CD14-positive monocyte (primary cell): ENCODE measurements around the gene PUM1. TPM values are rescaled to one million over a fixed set of nuclear protein-coding genes. Genes with fewer than 3 reads are reported as not detected.

Experiments used
- DNase-seq, 3 donors: peaks; one replicate each; pipeline ENCODE4 v3.0.0-alpha.2; 2011 to 2022
- H2AFZ ChIP-seq: 2 replicates; pipeline ENCODE4 v1.6.0; 2012; ENCODE audit warnings: mild to moderate bottlenecking, low read depth, low read length, inconsistent platforms; ENCODE audit not compliant: insufficient read depth, poor library complexity, severe bottlenecking
- H3K27ac ChIP-seq, 2 donors: 1 replicate in 1 of 2; 2 replicates in 1 of 2; pipeline ENCODE4 v1.5.1; 2012 to 2013; ENCODE audit warnings: low read length in 2 of 2, control low read depth in 1 of 2, inconsistent platforms in 1 of 2, low read depth in 1 of 2, mild to moderate bottlenecking in 1 of 2
- H3K27me3 ChIP-seq, 2 donors: one replicate each; pipeline versions ENCODE4 v1.6.0 to v1.6.1; 2011 to 2013; ENCODE audit warnings: low read length in 2 of 2; ENCODE audit not compliant: control insufficient read depth in 2 of 2, insufficient read depth in 2 of 2
- H3K36me3 ChIP-seq, 2 donors: replicated peaks in 1 of 2; 1 replicate in 1 of 2; 2 replicates in 1 of 2; pipeline versions ENCODE4 v1.5.1 to v1.6.1; 2012 to 2013; ENCODE audit warnings: low read length in 2 of 2, control low read depth in 1 of 2, inconsistent platforms in 1 of 2, mild to moderate bottlenecking in 1 of 2; ENCODE audit not compliant: insufficient read depth in 2 of 2, control insufficient read depth in 1 of 2
- H3K4me1 ChIP-seq, 2 donors: 1 replicate in 1 of 2; 2 replicates in 1 of 2; pipeline versions ENCODE4 v1.5.1 to v1.6.1; 2012 to 2013; ENCODE audit warnings: low read length in 2 of 2, control low read depth in 1 of 2, inconsistent platforms in 1 of 2, mild to moderate bottlenecking in 1 of 2, moderate library complexity in 1 of 2; ENCODE audit not compliant: insufficient read depth in 2 of 2, control insufficient read depth in 1 of 2
- H3K4me2 ChIP-seq: replicated peaks from 2 replicates; pipeline ENCODE3; 2012; ENCODE audit warnings: low read length, moderate library complexity, mild to moderate bottlenecking; ENCODE audit not compliant: poor library complexity, severe bottlenecking; ENCODE audit errors: extremely low read depth
- H3K4me3 ChIP-seq, 3 experiments: fragments of 200-600 bp in 1 of 3; sonication (generic) in 1 of 3; replicated peaks in 1 of 3; 1 replicate in 2 of 3; 2 replicates in 1 of 3; pipeline ENCODE4 v1.5.1; 2011 to 2013; ENCODE audit warnings: low read length in 3 of 3, mild to moderate bottlenecking in 3 of 3, control low read depth in 2 of 3, low read depth in 2 of 3, inconsistent platforms in 1 of 3, moderate library complexity in 1 of 3
- H3K79me2 ChIP-seq: 2 replicates; pipeline ENCODE4 v1.6.0; 2012; ENCODE audit warnings: mild to moderate bottlenecking, control low read depth, inconsistent platforms, low read length, moderate library complexity; ENCODE audit not compliant: insufficient read depth
- H3K9ac ChIP-seq: 2 replicates; pipeline ENCODE4 v1.6.0; 2017; ENCODE audit warnings: low read length, mild to moderate bottlenecking; ENCODE audit not compliant: insufficient read depth, poor library complexity, severe bottlenecking
- H3K9me3 ChIP-seq, 2 donors: replicated peaks in 1 of 2; 1 replicate in 1 of 2; 2 replicates in 1 of 2; pipeline versions ENCODE4 v1.5.1 to v1.6.1; 2012 to 2013; ENCODE audit warnings: low read length in 2 of 2, control low read depth in 1 of 2; ENCODE audit not compliant: control insufficient read depth in 1 of 2, insufficient read depth in 1 of 2
- H4K20me1 ChIP-seq: 2 replicates; pipeline ENCODE4 v1.6.0; 2012; ENCODE audit warnings: mild to moderate bottlenecking, low read length, control low read depth, moderate library complexity; ENCODE audit not compliant: insufficient read depth
- H3K27ac Mint-ChIP-seq, 7 donors: one replicate each; pipeline ENCODE4 v1.8.0; 2020; ENCODE audit warnings: mild to moderate bottlenecking in 7 of 7, mixed read lengths in 7 of 7, moderate library complexity in 6 of 7, inconsistent platforms in 2 of 7
- H3K27me3 Mint-ChIP-seq, 3 donors: one replicate each; pipeline ENCODE4 v1.8.0; 2021 to 2022; ENCODE audit warnings: low read depth in 3 of 3, mild to moderate bottlenecking in 3 of 3, mixed read lengths in 3 of 3, moderate library complexity in 3 of 3, inconsistent platforms in 1 of 3
- H3K36me3 Mint-ChIP-seq, 2 donors: one replicate each; pipeline ENCODE4 v1.8.0; 2020; ENCODE audit warnings: mixed read lengths in 2 of 2, inconsistent platforms in 1 of 2, mild to moderate bottlenecking in 1 of 2
- H3K4me1 Mint-ChIP-seq: one replicate; pipeline ENCODE4 v1.8.0; 2020; ENCODE audit warnings: mild to moderate bottlenecking, mixed read lengths
- H3K4me3 Mint-ChIP-seq, 2 donors: one replicate each; pipeline ENCODE4 v1.8.0; 2020; ENCODE audit warnings: mild to moderate bottlenecking in 2 of 2, mixed read lengths in 2 of 2, moderate library complexity in 1 of 2
- H3K9me3 Mint-ChIP-seq, 7 donors: one replicate each; pipeline ENCODE4 v1.8.0; 2020 to 2022; ENCODE audit warnings: mixed read lengths in 7 of 7, mild to moderate bottlenecking in 6 of 7, moderate library complexity in 6 of 7, inconsistent platforms in 2 of 7
- CTCF ChIP-seq: fragments of 200-600 bp; IDR thresholded peaks from one replicate; pipeline ENCODE4 v1.8.0; 2022; ENCODE audit warnings: antibody characterized with exemption, mild to moderate bottlenecking
- WGBS: methylation state at CpG from one replicate; pipeline ENCODE4 v1.1.5; 2013; ENCODE audit warnings: missing lambda C conversion rate; ENCODE audit not compliant: insufficient coverage; 5-methylcytosine and 5-hydroxymethylcytosine counted together
- intact Hi-C, 2 donors: fragments of 100-400 bp; cut with micrococcal nuclease; formaldehyde crosslinking; loops; one replicate each; pipeline versions ENCODE4 v1.15.0 to v1.15.1; 2023
- polyA plus RNA-seq, 3 donors: library from polyadenylated mRNA; depleted of rRNA in 1 of 3; unstranded in 2 of 3; stranded (reverse) in 1 of 3; fragments of 300-500 nt in 2 of 3; fragments of >200 nt in 1 of 3; fragmentation: Illumina TruSeq in 2 of 3; gene quantifications; 1 replicate in 2 of 3; 2 replicates in 1 of 3; pipeline ENCODE4 v1.2.3, GENCODE V29; 2012 to 2021

PUM1 gene
- polyA plus RNA-seq, 3 donors: 55.0 to 86.1 (median 62.4) TPM

- H3K36me3 Mint-ChIP-seq: peaks cover 3 to 8% of the 10 kb centered on the region in 2 donors
- TF ChIP-seq CTCF: no peak
- H3K27me3 Mint-ChIP-seq: peaks cover 2 to 3% (median 3%) of the 10 kb centered on the region in 3 donors
- Histone ChIP-seq H3K27me3 (no peaks in the 10 kb centered on the region), H3K27ac (no peak overlapping the region), H3K4me1 (peaks cover 65% of the 10 kb centered on the region in 2 donors), H3K4me3 (no peak overlapping the region), H3K9ac (no peak overlapping the region), H4K20me1 (no peaks in the 10 kb centered on the region), H3K9me3 (no peaks in the 10 kb centered on the region), H3K79me2 (no peaks in the 10 kb centered on the region), H3K4me2 (no peak overlapping the region), H3K36me3 (no peaks in the 10 kb centered on the region), H2AFZ (no peak overlapping the region)
- WGBS: 98% methylated on average over 8 of the region's 13 CpGs
- no peak for DNase-seq
- H3K4me3 Mint-ChIP-seq: no peak overlapping the region
- no peak overlapping the region for H3K27ac Mint-ChIP-seq
- intact Hi-C loops: no loop called here
- H3K9me3 Mint-ChIP-seq: peaks cover 0 to 1% (median 0%) of the 10 kb centered on the region in 7 donors
- H3K4me1 Mint-ChIP-seq: peaks cover 64% of the 10 kb centered on the region
These were observed 149.9 kb downstream of the PUM1 start for GRCh38 chr1:30915491-30916230.

GRCh38 chr1:30914931-30915330 lies 150.6 kb downstream of the PUM1 start:
- Histone ChIP-seq H2AFZ (no peak overlapping the region), H3K4me2 (no peak overlapping the region), H3K79me2 (no peaks in the 10 kb centered on the region), H3K27ac (no peak overlapping the region), H3K4me3 (no peak overlapping the region), H3K9me3 (no peaks in the 10 kb centered on the region), H3K4me1 (peaks cover 70 to 73% of the 10 kb centered on the region in 2 donors), H3K9ac (no peak overlapping the region), H3K27me3 (no peaks in the 10 kb centered on the region), H3K36me3 (no peaks in the 10 kb centered on the region), H4K20me1 (no peaks in the 10 kb centered on the region)
- H3K4me1 Mint-ChIP-seq: peaks cover 71% of the 10 kb centered on the region
- intact Hi-C loops: loop anchor here (5.0 kb wide), 2 partner anchors 133 to 198 kb away; no protein-coding TSS in a partner anchor
- H3K9me3 Mint-ChIP-seq: peaks cover 0 to 1% (median 0%) of the 10 kb centered on the region in 7 donors
- peaks cover 3 to 8% of the 10 kb centered on the region in 2 donors for H3K36me3 Mint-ChIP-seq
- peak overlapping the region in 1 of 7 donors; percentile 22 for H3K27ac Mint-ChIP-seq
- no peak overlapping the region for H3K4me3 Mint-ChIP-seq
- no peak for DNase-seq
- WGBS: no CpG with 5 or more reads among the region's 4 CpGs
- no peak for TF ChIP-seq CTCF
- peaks cover 4 to 8% (median 5%) of the 10 kb centered on the region in 3 donors for H3K27me3 Mint-ChIP-seq
